Measurements from ENCODE around the gene SLC2A8. TPM values are rescaled to one million over a fixed set of nuclear protein-coding genes. Genes with fewer than 3 reads are reported as not detected.

The SLC2A8 gene
- total RNA-seq, 1 donor from 2014 or later, result 18.5 TPM

DNA sequence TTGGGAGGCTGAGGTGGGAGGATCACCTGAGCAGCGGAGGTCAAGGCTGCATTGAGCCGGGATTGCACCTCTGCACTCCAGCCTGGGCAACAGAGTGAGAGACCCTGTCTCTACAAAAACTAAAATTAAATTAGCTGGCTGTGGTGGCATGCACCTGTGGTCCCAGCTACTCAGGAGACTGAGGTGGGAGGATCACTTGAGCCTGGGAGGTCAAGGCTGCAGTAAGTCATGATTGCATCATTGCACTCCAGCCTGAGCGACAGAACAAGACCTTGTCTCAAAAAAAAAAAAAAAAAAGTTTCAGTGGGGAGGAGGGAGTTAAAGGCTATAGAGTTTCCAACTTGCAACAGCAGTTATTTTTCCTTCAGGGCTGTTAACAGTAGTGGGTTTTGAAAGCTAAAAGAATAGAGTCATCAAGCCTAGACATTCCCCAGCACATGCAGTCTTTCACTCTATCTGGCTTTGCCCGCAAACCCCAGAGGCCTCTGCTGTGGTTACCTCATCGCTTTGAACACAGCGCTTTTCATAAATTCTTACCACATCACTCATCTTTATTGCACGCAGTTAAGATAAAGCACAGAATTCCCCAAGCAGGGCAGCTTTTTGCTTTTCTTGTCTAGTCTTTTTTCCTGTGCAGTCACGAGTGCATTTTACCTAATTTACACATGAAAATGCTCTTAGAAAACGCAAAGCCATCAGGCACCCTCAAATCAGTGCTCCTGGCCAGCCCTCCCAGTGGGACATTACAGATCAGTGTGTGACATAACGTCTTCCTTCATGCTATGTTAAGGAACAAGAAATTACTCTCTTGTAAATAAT, 8.7 kb upstream of the SLC2A8 start:
- TF ChIP-seq, protein P1, sequence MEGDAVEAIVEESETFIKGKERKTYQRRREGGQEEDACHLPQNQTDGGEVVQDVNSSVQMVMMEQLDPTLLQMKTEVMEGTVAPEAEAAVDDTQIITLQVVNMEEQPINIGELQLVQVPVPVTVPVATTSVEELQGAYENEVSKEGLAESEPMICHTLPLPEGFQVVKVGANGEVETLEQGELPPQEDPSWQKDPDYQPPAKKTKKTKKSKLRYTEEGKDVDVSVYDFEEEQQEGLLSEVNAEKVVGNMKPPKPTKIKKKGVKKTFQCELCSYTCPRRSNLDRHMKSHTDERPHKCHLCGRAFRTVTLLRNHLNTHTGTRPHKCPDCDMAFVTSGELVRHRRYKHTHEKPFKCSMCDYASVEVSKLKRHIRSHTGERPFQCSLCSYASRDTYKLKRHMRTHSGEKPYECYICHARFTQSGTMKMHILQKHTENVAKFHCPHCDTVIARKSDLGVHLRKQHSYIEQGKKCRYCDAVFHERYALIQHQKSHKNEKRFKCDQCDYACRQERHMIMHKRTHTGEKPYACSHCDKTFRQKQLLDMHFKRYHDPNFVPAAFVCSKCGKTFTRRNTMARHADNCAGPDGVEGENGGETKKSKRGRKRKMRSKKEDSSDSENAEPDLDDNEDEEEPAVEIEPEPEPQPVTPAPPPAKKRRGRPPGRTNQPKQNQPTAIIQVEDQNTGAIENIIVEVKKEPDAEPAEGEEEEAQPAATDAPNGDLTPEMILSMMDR (IDR thresholded peaks at IDR 0.05), result no peak
- intact Hi-C loops (cut with DNase I), result no loop called here
- Histone ChIP-seq H3K9me3 (no peaks in the 10 kb centered on the region), H3K27ac (no peak overlapping the region), H3K4me1 (peaks cover 10% of the 10 kb centered on the region), H3K27me3 (ENCODE audit: low read depth) (no peaks in the 10 kb centered on the region), H3K36me3 (no peaks in the 10 kb centered on the region), H3K4me3 (no peak overlapping the region)
- peak; percentile 69 to 82 for ATAC-seq
- DNase-seq, result no peak

DNA sequence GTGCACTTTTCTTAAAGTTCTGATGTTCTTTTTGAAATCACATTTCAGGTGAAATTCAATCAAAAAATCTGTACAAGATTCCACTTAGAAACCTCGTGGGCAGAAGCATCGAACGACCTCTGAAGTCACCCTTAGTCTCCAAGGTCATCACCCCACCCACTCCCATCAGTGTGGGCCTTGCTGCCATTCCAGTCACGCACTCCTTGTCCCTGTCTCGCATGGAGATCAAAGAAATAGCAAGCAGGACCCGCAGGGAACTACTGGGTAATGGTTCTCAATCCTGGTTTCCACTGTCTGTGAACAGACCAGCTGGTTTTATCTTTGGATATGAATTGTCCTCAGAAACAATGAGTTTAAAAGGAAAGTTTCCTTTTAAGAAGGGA, 8.1 kb upstream of the SLC2A8 start:
- DNase-seq, result no peak
- no peaks in the 10 kb centered on the region for H3K9me3 ChIP-seq
- intact Hi-C loops (cut with DNase I), result no loop called here
- no peaks in the 10 kb centered on the region for H3K36me3 ChIP-seq
- H3K27ac ChIP-seq, result no peak overlapping the region
- no peaks in the 10 kb centered on the region for H3K27me3 ChIP-seq (ENCODE audit: low read depth)
- H3K4me1 ChIP-seq, result peaks cover 10% of the 10 kb centered on the region
- TF ChIP-seq, protein P1 (IDR thresholded peaks at IDR 0.05), result no peak
- H3K4me3 ChIP-seq, result no peak overlapping the region
- no peak for ATAC-seq

DNA sequence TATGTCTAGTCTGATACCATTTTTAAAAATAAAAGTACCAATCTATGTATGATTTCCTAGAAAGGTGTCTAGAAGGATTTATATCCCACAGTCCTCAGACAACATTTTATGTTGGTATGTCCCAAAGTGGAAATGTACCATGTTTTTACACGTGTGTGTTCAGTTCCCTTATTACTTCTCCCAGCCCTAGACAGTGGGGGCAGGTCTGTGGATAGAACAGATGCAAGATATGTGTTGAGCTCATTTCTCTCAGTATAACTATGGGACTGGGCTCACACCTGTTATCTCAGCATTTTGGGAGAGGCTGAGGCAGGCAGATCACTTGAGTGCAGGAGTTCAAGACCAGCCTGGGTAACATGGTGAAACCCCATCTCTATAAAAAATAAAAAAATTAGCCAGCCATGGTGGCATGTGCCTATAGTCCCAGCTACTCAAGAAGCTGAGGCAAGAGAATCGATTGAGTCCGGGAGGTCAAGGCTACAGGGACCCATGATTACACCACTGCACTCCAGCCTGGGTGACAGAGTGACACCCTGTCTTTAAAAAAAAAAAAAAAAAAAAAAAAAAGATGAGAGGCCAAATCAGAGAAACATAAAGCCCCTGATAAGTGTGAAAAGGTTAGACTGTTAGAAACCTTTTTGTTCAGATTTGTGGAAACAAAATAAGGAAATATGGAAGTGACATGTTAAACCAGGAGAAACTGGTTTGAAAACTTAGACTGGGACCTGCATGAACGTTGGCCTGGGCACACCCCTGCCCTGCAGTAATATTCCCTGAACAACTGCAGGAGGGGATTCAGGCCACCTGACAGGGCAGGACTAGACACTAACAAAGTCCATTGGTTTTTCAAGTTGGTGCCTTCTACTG, 7.4 kb upstream of the SLC2A8 start:
- no peaks in the 10 kb centered on the region for H3K27me3 ChIP-seq (ENCODE audit: low read depth)
- H3K4me3 ChIP-seq, result no peak overlapping the region
- TF ChIP-seq, protein P1 (IDR thresholded peaks at IDR 0.05), result no peak
- no peaks in the 10 kb centered on the region for H3K36me3 ChIP-seq
- intact Hi-C loops (cut with DNase I), result no loop called here
- DNase-seq (no peak), ATAC-seq (no peak)
- no peak overlapping the region for H3K27ac ChIP-seq
- peaks cover 10% of the 10 kb centered on the region for H3K4me1 ChIP-seq
- H3K9me3 ChIP-seq, result no peaks in the 10 kb centered on the region

DNA sequence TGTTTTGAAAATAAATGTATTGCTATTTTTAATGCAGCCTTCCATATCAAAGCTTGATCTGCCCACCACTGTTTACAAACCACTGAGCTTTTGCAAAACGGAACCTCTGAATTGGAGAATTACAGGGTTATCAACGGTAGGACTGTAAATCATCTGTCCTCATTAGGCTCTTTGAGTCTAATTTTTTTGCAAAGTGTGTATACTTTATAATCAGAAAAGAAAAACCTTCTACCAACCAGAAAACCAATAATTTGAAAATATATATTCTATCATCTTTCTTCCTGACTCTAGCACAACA, 6.8 kb upstream of the SLC2A8 start:
- H3K4me1 ChIP-seq, result peaks cover 10% of the 10 kb centered on the region
- ATAC-seq (no peak), DNase-seq (no peak)
- TF ChIP-seq, protein P1 (IDR thresholded peaks at IDR 0.05), result no peak
- intact Hi-C loops (cut with DNase I), result no loop called here
- no peak overlapping the region for H3K27ac ChIP-seq
- no peaks in the 10 kb centered on the region for H3K36me3 ChIP-seq
- no peaks in the 10 kb centered on the region for H3K27me3 ChIP-seq (ENCODE audit: low read depth)
- H3K9me3 ChIP-seq, result no peaks in the 10 kb centered on the region
- H3K4me3 ChIP-seq, result no peak overlapping the region

DNA sequence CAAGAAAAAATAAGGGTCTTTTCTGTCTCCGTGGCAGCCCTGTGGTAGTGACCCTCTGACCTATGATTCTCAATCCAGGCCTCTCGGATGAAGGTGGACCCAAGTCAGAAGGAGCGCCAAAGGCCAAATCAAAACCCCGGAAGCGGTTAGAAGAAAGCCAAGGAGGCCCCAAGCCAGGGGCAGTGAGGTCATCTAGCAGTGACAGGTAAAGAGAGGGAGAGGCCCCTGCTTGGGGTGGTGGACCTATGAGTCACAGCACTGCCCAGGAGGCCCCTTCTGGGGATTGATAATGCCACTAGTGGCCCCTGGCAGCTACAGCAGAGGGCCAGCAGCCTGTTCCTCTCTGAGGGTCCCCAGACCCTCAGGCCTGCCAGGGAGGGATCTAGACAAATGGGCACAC, 6.4 kb upstream of the SLC2A8 start:
- ATAC-seq (no peak), DNase-seq (no peak)
- TF ChIP-seq, protein P1 (IDR thresholded peaks at IDR 0.05), result no peak
- intact Hi-C loops (cut with DNase I), result no loop called here
- Histone ChIP-seq H3K4me1 (peaks cover 10% of the 10 kb centered on the region), H3K36me3 (no peaks in the 10 kb centered on the region), H3K4me3 (no peak overlapping the region), H3K27ac (no peak overlapping the region), H3K9me3 (no peaks in the 10 kb centered on the region), H3K27me3 (ENCODE audit: low read depth) (no peaks in the 10 kb centered on the region)

All from lower lobe of right lung (tissue), 2 donors.